Measurements from ENCODE around the gene SIRPG. TPM values are rescaled to one million over a fixed set of nuclear protein-coding genes. Genes with fewer than 3 reads are reported as not detected.

Gene SIRPG
- total RNA-seq, 2 donors from 2014 or later = 37.0 to 55.4 TPM

GRCh38 chr20:1686151-1686748, 28.7 kb upstream of the SIRPG start:
- DNase-seq (no peak), ATAC-seq (replicated peaks in 1 of 2) (peak; percentile 68 to 71)
- H3K27me3 Mint-ChIP-seq (ENCODE audit: low read depth) = no peaks in the 10 kb centered on the region
- peak overlapping the region; percentile 90 for H3K27ac Mint-ChIP-seq
- peaks cover 85% of the 10 kb centered on the region for H3K4me1 Mint-ChIP-seq (ENCODE audit: low read depth)
- H3K4me3 Mint-ChIP-seq = peak overlapping the region; percentile 84 to 90
- H3K36me3 Mint-ChIP-seq (ENCODE audit: insufficient read depth in 2 of 2) = peaks cover 6 to 8% of the 10 kb centered on the region in 2 donors
- H3K9me3 Mint-ChIP-seq = peaks cover 1 to 6% of the 10 kb centered on the region in 2 donors

DNA sequence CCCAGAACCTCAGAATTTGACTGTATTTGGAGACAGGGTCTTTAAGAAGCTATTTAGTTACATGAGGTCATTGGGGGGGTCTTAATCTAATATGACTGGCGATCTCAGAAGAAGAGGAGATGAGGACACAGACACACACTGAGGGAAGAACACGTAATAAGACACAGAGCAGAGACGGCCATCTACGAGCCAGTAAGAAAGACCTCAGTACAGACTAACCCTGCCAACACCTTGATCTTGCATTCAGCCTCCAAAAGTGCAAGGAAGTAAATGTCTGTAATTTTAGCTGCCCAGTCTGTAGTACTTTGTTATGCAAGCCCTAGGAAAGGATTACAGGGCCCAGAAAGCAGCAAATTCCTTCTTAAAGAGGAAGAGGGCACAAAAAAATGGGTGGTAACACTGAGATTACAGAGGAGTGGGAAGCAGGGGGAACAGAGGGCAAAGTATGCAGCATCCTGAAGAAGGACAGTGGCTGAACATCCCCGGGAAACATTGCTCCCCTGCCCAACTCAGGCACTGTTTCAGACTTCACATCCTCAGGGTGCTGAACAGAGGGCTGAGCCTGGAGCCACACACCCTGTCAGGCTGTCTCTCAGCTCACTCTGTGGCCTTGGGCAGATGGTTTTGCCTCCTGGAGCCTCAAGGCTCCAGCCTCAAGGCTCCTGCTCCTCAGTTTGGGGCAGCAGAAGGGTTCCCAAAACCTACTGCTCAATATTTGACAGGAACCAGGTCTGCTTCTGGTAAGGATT, 27.9 kb upstream of the SIRPG start:
- H3K4me3 Mint-ChIP-seq = peak overlapping the region; percentile 84 to 90
- peak; percentile 55 to 57 for ATAC-seq (replicated peaks in 1 of 2)
- H3K9me3 Mint-ChIP-seq = peaks cover 1 to 5% of the 10 kb centered on the region in 2 donors
- H3K27ac Mint-ChIP-seq = peak overlapping the region; percentile 90
- H3K4me1 Mint-ChIP-seq (ENCODE audit: low read depth) = peaks cover 91% of the 10 kb centered on the region
- H3K36me3 Mint-ChIP-seq (ENCODE audit: insufficient read depth in 2 of 2) = peaks cover 5 to 8% of the 10 kb centered on the region in 2 donors
- DNase-seq = no peak
- H3K27me3 Mint-ChIP-seq (ENCODE audit: low read depth) = no peaks in the 10 kb centered on the region

DNA sequence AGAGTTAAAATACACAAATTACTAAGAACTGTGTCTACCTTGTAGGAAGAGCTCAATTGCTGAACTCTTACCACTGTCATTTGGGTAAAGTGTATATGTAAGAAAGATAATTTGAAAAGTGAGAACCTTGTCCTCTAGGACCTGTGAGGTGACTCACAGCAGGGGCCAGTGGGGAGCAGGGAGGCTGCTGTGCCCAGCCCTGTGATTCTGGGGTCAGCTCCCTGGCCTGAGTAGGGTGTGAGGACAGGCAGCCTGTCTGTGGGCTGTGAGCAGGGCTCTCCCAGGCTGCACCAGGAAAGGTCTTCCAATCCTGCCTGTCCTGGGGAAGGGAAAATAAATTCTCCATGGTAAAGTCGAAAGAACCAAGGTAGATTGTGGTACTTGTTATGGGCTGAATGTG, 27.3 kb upstream of the SIRPG start:
- peaks cover 0 to 2% of the 10 kb centered on the region in 2 donors for H3K9me3 Mint-ChIP-seq
- H3K27ac Mint-ChIP-seq = peak overlapping the region; percentile 90
- H3K4me3 Mint-ChIP-seq = peak overlapping the region; percentile 84 to 90
- peaks cover 91% of the 10 kb centered on the region for H3K4me1 Mint-ChIP-seq (ENCODE audit: low read depth)
- peak; percentile 47 to 60 for ATAC-seq (replicated peaks in 1 of 2)
- DNase-seq = no peak
- H3K36me3 Mint-ChIP-seq (ENCODE audit: insufficient read depth in 2 of 2) = peaks cover 1 to 13% of the 10 kb centered on the region in 2 donors
- H3K27me3 Mint-ChIP-seq (ENCODE audit: low read depth) = no peaks in the 10 kb centered on the region

GRCh38 chr20:1676650-1677049, 19.1 kb upstream of the SIRPG start:
- Mint-ChIP-seq H3K36me3 (ENCODE audit: insufficient read depth in 2 of 2) (peaks cover 3 to 23% of the 10 kb centered on the region in 2 donors), H3K9me3 (no peaks in the 10 kb centered on the region), H3K27ac (peak overlapping the region; percentile 62), H3K4me3 (peak overlapping the region; percentile 76 to 87), H3K4me1 (ENCODE audit: low read depth) (peaks cover 96% of the 10 kb centered on the region), H3K27me3 (ENCODE audit: low read depth) (no peaks in the 10 kb centered on the region)
- ATAC-seq (replicated peaks in 1 of 2) (peak; percentile 26 to 41), DNase-seq (no peak)

GRCh38 chr20:1674990-1675780, 17.6 kb upstream of the SIRPG start:
- peaks cover 11 to 29% of the 10 kb centered on the region in 2 donors for H3K36me3 Mint-ChIP-seq (ENCODE audit: insufficient read depth in 2 of 2)
- H3K4me3 Mint-ChIP-seq = peak overlapping the region; percentile 76 to 87
- DNase-seq (no peak), ATAC-seq (replicated peaks in 1 of 2) (peak in 1 of 2 donors; percentile 16)
- H3K9me3 Mint-ChIP-seq = no peaks in the 10 kb centered on the region
- peaks cover 98% of the 10 kb centered on the region for H3K4me1 Mint-ChIP-seq (ENCODE audit: low read depth)
- H3K27me3 Mint-ChIP-seq (ENCODE audit: low read depth) = no peaks in the 10 kb centered on the region
- H3K27ac Mint-ChIP-seq = peak overlapping the region; percentile 96

- peak overlapping the region; percentile 76 to 87 for H3K4me3 Mint-ChIP-seq
- no peaks in the 10 kb centered on the region for H3K27me3 Mint-ChIP-seq (ENCODE audit: low read depth)
- H3K4me1 Mint-ChIP-seq (ENCODE audit: low read depth) = peaks cover 98% of the 10 kb centered on the region
- peak overlapping the region; percentile 96 for H3K27ac Mint-ChIP-seq
- peaks cover 11 to 25% of the 10 kb centered on the region in 2 donors for H3K36me3 Mint-ChIP-seq (ENCODE audit: insufficient read depth in 2 of 2)
- DNase-seq (peak; percentile 57 to 72), ATAC-seq (replicated peaks in 1 of 2) (peak; percentile 61 to 77)
- H3K9me3 Mint-ChIP-seq = no peaks in the 10 kb centered on the region
These were observed 16.8 kb upstream of the SIRPG start for GRCh38 chr20:1674361-1674760.

DNA sequence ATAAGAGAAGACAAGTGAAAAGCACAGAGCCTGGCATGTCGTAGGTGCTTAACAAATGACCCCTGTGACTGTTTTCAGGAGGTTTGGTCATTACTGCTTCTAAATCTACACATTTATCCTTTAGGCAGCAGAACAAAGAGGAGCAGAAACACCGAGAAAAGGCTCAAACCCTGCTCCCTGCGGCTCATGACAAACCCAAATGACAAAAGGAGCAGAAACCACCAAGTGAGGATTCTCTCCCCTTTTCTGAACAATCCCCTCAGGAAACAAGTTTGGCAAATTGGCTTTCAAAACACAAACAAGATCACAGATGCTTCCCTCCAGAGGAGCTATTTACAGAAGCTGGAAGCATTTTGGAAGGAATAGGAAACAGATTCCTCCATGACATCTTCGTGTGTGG, 15.8 kb upstream of the SIRPG start:
- no peak for DNase-seq
- Mint-ChIP-seq H3K4me1 (ENCODE audit: low read depth) (peaks cover 100% of the 10 kb centered on the region), H3K27me3 (ENCODE audit: low read depth) (no peaks in the 10 kb centered on the region), H3K27ac (peak overlapping the region; percentile 96), H3K36me3 (ENCODE audit: insufficient read depth in 2 of 2) (peaks cover 15 to 30% of the 10 kb centered on the region in 2 donors), H3K9me3 (peaks cover 0 to 2% of the 10 kb centered on the region in 2 donors), H3K4me3 (peak overlapping the region; percentile 76 to 87)
- no peak for ATAC-seq (replicated peaks in 1 of 2)

DNA sequence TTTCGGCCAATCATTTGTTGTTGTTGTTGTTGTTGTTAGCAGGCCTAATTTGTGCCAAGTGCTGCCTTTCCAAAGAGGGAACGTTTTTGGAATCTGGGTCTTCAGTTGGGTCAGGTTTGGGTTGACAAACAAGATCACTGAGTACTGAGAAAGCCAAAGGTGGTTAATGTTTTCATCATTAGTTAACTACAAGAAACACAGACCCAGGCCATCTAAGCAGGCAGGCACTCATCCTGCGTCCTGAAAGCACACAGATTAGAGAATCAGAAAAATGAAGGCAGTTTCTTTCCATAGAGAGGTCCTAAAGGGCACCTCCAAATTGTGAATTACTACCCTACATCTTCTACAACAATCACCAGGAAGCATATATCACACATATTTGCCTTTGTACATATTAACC, 15.1 kb upstream of the SIRPG start:
- DNase-seq = no peak
- peaks cover 15 to 29% of the 10 kb centered on the region in 2 donors for H3K36me3 Mint-ChIP-seq (ENCODE audit: insufficient read depth in 2 of 2)
- peak overlapping the region; percentile 76 to 87 for H3K4me3 Mint-ChIP-seq
- H3K9me3 Mint-ChIP-seq = peaks cover 0 to 2% of the 10 kb centered on the region in 2 donors
- H3K27me3 Mint-ChIP-seq (ENCODE audit: low read depth) = no peaks in the 10 kb centered on the region
- peaks cover 100% of the 10 kb centered on the region for H3K4me1 Mint-ChIP-seq (ENCODE audit: low read depth)
- peak overlapping the region; percentile 96 for H3K27ac Mint-ChIP-seq
- ATAC-seq (replicated peaks in 1 of 2) = peak; percentile 16 to 44

DNA sequence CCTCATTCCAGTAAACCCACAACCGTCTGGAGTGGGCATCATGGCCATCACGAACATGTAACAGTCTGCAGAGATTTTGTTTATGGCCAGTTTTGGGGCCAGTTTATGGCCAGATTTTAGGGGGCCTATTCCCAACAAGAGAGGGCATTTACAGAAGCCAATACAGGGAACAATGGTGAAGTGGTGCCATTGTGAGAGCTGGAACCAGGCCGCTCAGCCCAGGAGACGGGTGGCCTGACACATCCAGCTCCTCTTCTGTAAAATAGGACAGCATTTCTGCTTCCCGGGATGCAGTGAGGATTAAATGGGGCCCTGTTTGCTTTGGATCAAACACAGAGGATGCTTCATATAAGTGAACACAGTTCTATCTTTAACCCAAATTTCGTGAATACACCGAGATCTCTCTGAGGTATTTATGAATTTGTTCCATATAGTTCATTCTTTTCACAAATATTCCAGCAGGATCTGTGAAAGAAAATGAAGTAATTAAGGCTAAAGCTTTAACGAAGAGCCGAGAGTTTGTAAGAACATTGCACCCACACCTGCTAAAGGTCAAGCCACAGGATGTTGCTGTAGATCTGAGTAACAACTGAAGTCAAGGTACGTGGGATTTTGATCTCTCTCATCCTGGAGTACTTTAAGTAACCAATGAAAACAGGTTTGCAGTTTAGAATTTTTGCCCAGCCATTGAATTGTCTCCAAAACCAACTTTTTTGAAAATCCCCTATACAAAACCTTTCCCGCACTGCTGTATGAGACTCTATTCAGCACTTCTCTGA, 14.5 kb upstream of the SIRPG start:
- Mint-ChIP-seq H3K4me3 (peak overlapping the region; percentile 76 to 87), H3K27ac (peak overlapping the region; percentile 96), H3K36me3 (ENCODE audit: insufficient read depth in 2 of 2) (peaks cover 15 to 25% of the 10 kb centered on the region in 2 donors), H3K9me3 (peaks cover 0 to 2% of the 10 kb centered on the region in 2 donors), H3K27me3 (ENCODE audit: low read depth) (no peaks in the 10 kb centered on the region), H3K4me1 (ENCODE audit: low read depth) (peaks cover 100% of the 10 kb centered on the region)
- ATAC-seq (replicated peaks in 1 of 2) = peak; percentile 71 to 78
- no peak for DNase-seq

- ATAC-seq (replicated peaks in 1 of 2) (no peak), DNase-seq (no peak)
- H3K4me1 Mint-ChIP-seq (ENCODE audit: low read depth) = peaks cover 100% of the 10 kb centered on the region
- H3K27ac Mint-ChIP-seq = peak overlapping the region; percentile 76
- no peaks in the 10 kb centered on the region for H3K27me3 Mint-ChIP-seq (ENCODE audit: low read depth)
- H3K4me3 Mint-ChIP-seq = no peak overlapping the region
- peaks cover 11 to 19% of the 10 kb centered on the region in 2 donors for H3K36me3 Mint-ChIP-seq (ENCODE audit: insufficient read depth in 2 of 2)
- peaks cover 0 to 2% of the 10 kb centered on the region in 2 donors for H3K9me3 Mint-ChIP-seq
These were observed 11.7 kb upstream of the SIRPG start for GRCh38 chr20:1669304-1669703.

DNA sequence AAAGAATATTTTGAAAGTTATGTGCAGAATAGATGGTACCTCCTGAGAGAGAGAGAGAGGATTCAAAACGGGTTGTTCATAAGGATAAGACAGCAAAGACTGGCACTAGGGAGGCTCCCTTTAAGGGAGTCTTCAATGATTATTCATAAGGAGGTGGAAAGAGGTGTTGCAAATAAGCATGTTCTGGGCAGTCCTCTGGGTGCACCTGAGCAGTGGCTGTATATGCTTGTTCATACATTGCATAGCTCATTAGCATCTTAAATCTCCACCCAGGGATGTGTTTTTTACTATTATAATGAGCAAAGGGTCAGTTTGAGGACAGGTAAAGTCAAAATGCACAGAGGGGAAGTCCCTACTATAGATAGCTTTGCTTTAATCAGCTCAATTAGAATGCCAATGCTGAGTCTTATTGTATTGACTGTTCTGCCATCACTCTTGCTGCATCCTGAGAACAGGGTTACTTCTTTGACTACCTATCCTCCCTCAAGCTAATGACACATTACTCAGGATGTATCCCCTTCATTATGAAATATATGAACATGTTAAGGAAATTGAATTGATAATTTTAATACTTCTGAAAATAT, 10.0 kb upstream of the SIRPG start:
- DNase-seq (no peak), ATAC-seq (replicated peaks in 1 of 2) (peak; percentile 24 to 27)
- peaks cover 100% of the 10 kb centered on the region for H3K4me1 Mint-ChIP-seq (ENCODE audit: low read depth)
- peak overlapping the region in 1 of 2 donors; percentile 63 for H3K4me3 Mint-ChIP-seq
- no peaks in the 10 kb centered on the region for H3K27me3 Mint-ChIP-seq (ENCODE audit: low read depth)
- H3K27ac Mint-ChIP-seq = peak overlapping the region; percentile 73
- H3K9me3 Mint-ChIP-seq = peaks cover 0 to 4% of the 10 kb centered on the region in 2 donors
- H3K36me3 Mint-ChIP-seq (ENCODE audit: insufficient read depth in 2 of 2) = peaks cover 11 to 19% of the 10 kb centered on the region in 2 donors

- DNase-seq (no peak), ATAC-seq (replicated peaks in 1 of 2) (peak in 1 of 2 donors; percentile 32)
- Mint-ChIP-seq H3K36me3 (ENCODE audit: insufficient read depth in 2 of 2) (peaks cover 11 to 19% of the 10 kb centered on the region in 2 donors), H3K9me3 (peaks cover 0 to 4% of the 10 kb centered on the region in 2 donors), H3K27ac (no peak overlapping the region), H3K4me3 (peak overlapping the region in 1 of 2 donors; percentile 63), H3K4me1 (ENCODE audit: low read depth) (peaks cover 100% of the 10 kb centered on the region), H3K27me3 (ENCODE audit: low read depth) (no peaks in the 10 kb centered on the region)
These were observed 9.2 kb upstream of the SIRPG start for GRCh38 chr20:1666802-1667201.

Measured in activated T-cell treated with anti-CD3 and anti-CD28 coated beads, Interleukin-2, amount 50 U/mL, for 72 hours (primary cell).